Activated CD4-positive, CD25-positive, alpha-beta regulatory T cell treated with anti-CD3 and anti-CD28 coated beads, Interleukin-2, amount 50 U/mL, for 72 hours (primary cell): ENCODE measurements around the gene DNAJA3.

Source experiments
- DNase-seq: peaks from one replicate; pipeline ENCODE4 v3.0.0; 2021

The DNAJA3 gene

DNA sequence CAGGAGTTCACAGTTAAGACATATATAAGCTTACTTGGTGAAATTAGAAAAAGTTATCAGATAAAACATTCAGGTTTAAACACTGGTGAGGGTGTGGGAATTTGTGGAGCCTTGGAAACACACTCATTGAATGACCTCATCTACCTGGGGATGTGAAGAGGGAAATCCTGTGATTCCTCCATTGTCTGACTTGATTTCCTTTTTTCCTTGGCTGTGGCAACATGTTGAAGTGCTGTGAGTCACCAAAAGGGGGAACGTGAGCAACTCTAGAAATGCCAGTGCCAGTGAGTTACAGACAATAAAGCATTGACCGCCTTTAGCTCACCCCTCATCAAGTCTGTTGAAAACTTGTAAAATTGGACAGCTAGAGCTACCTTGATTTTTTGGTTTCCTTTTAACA, 52.3 kb downstream of the DNAJA3 start:
- DNase-seq = no peak

DNA sequence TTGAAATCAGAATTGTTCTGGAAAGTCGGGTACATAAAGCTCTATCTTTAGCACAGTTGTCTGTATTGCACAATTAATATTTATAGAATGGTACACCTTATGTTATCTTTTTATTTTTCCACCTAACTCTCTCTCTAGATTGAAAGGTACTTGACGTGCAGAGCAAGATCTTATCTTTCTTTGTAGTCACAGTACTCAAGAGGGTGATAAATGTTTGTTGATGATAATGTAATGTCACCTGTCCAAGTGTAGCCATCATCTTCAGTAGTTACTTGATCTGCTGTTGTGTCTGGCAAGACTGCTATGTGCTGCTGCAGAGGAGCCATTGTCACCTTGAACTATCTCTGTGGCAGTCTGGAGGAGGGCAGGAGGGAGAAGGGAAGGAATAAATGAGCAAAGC, 55.9 kb downstream of the DNAJA3 start:
- no peak for DNase-seq

DNA sequence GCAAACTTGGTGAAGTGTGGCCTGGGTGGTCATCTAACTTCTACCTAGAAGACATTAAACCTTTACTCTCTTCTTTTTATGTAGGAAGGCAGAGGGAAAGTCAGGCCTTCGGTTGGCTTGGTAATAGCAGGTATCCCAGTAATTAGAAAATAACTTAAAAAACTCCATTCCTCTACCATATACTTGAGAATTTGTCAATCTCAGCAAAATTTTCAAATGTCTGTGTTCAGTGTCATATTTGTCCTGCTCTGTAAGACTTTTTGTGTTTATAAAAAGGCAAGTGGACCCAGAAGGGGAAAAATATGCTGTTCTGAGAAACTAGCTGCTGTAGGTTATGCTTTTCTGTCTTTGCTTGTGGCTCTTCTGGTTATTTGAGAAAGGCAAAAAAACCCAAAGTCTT, 56.3 kb downstream of the DNAJA3 start:
- DNase-seq = no peak

DNA sequence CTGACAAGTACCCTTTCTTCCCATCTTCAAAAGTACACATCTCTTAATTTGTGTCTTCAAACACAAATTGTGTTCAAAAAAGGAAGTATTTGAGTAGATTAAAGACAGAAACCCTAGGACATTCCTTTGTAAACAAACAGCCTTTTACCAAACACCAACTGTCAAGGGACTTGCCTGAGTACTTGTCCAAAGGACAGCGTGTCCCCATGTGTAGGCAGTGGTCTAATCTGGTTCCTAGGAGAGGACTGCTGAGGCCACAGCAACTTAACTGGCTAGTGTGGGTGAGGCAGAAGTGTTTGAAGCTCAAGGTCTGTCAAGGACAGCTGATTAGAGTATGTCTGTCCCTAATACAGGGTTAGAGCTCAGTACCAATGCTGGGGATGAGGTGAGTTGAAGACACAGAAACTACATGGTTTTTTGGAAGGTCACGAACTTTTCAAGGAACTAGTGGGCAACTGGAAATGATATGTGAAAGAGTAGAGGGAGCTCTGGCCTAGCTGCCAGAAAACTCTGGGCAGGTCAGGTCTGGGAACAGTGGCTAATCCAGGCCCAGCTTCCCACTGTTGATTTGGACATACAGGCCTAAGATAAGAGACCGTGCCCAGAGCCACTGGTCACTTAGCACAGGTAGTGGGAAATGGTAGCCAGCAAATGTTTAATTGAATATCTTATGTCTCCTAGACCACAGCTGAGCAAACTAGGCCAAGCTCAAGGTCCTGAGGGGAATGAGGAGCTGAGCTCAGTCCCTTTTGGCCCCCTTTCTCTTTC, 60.6 kb downstream of the DNAJA3 start:
- DNase-seq = no peak

DNA sequence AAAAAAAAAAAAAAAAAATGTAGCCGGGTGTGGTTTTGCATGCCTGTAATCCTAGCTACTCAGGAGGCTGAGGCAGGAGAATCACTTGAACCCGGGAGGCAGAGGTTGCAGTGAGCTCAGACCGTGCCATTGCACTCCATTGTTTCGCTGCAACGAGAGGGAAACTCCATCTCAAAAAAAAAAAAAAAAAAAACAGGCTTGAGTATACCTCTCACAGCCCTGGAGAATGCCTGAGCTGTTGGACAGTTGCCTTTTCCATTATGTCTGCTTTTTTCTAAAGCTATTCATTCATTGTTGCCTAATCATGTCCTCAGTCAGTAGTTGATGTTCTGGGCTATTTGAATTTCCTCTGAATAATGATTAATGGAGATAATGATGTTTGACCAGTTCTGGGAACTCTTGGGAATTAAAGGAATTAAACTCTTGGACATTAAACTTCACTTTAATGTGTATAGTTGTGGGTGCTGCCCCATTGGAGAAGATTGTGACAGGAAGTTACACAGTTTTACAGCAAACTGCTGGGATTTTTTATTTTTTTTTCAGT, 62.4 kb downstream of the DNAJA3 start:
- DNase-seq = no peak

DNA sequence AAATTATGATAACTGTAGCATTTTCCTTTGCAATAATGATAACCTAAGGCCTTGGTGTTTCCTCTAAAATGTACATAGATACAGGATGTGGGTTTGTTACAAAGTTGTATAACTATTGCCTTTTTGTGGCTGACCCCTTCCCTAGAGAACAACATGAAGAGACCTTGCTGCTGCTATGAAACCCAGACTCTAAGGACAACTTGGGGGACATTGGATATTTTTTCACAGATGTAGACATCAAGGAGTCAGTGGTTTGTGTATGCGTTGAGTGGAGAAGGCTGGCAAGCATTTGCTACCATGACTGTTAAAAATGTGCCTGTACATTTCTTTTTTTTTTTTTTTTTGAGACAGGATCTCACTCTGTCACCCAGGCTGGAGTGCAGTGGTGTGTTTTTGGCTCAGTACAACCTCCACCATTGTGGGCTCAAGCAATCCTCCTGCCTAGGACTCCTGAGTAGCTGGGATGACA, 62.9 kb downstream of the DNAJA3 start:
- DNase-seq = no peak

DNA sequence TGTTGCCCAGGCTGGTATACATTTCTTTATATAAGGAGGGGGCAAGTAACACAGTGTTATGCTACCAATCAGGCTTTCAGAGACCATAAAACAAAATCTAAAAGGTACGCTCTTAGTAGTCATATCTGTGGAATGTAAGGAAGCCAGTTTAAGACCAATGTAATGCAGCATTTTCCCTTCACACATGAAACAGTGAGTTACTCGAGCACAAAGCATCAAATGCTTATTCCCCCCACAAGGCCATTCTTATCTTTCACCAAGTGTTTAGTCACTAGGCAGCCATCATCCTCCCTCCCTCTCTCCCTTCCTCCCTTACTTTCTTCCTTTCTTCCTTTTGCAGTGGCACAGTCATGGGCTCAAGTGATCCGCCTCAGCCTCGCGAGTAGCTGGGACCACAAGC, 63.4 kb downstream of the DNAJA3 start:
- DNase-seq = no peak

DNA sequence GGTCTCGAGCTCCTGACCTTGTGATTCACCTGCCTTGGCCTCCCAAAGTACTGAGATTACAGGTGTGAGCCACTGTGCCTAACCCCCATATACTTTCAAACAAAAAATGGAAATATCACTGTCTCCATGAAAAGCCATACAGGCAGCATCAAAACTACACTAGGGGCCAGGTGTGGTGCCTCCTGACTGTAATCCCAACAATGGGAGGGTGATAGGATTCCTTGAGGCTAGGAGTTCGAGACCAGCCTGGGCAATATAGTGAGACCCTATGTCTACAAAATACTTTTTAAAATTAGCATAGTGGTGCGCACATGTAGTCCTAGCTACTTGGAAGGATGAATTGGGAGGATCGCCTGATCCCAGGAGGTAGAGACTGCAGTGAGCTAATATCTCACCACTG, 66.2 kb downstream of the DNAJA3 start:
- DNase-seq = no peak

DNA sequence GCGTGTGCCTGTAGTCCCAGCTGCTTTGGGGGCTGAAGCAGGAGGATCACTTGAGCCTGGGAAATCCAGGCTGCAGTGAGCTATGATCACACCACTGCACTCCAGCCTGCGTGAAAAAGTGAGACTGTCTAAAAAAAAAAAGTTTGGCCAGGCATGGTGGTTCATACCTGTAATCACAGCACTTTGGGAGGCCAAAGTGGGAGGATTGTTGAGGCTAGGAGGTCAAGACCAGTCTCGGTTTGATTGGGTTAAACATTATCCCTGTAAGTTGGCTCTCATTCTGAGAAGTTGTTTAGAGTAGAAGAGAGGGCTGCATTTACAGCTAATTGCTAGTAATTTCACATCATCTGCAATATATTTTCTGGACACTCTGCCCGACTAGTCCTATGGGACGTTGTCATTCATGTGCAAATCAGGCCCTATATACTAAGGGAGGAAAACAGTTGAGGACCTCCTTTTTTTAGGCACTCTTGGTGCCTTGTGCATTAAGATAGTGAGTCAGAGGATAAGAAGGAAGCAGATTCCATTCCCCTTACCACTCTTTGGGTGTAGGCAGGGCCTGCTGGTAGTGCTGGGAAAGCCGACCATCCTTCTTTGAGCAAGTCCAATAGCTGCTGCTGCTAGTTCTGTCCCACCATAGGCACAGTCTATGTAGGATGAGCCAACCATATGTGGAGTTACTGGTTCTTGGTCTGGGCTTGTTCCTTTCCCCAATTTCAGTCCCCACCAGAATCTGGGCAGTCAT, 69.2 kb downstream of the DNAJA3 start:
- DNase-seq = no peak

DNA sequence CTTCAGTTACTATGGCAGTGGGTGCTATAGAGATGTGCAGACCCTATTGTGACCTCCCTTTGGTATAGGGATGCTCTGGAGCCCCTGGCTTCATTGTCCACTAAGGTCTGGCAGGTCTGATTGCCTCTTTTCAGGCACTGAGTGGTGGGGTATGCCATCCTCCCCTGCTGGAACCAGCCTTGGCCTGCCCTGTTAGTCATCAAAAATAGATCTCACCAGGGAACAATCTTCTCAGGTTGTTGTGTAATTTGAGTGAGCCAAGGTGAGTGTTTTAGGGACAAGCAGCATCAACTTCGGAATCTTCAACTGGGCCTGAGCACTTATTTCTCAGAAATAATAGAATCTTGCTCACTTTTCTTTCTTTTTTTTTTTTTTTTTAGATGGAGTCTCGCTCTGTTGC, 70.1 kb downstream of the DNAJA3 start:
- no peak for DNase-seq

DNA sequence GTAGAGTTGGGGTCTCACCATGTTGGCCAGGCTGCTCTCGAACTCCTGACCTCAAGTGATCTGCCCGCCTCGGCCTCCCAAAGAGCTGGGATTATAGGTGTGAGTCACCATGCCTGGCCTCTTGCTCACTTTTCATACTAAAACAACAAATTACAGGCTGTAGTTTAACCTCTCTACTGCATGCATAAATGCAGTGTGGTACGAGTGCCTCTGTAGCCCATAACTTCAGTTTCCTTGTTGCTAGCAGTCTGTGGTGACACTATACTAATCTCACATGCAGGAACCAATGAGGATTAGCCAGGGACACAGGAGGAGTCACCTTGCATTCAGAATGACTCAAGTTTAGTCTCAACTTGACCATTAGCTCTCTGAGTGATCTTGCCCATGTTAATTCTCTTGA, 70.6 kb downstream of the DNAJA3 start:
- DNase-seq = no peak

DNA sequence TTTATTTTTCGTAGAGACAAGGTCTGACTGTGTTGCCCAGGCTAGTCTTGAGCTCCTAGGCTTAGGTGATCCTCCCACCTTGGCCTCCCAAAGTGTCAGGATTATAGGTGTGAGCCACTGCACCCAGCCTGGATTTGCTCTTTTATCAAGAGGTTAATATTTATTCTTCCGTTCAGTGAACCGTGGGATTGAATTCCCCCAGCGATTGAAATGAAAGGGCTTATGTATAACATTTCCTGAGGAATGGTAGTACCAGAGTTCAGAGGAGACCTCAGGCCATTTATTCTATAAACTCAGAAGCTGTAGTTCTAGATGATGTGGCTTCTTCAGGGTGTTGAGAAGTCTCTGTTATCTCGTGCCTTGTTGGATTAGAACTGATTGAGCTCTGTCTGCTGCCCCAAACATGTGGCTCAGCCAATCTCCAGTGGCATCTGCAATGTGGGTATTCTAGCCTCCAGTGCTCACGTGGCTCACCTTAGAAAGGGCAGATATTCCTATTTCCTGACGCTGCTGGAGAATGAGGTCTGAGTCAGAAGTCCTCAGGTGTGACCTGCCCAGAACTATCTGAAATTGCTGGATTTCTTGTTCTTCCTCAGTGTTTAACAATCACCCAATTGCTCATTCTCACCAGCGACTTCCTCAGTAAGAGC, 73.0 kb downstream of the DNAJA3 start:
- no peak for DNase-seq

DNA sequence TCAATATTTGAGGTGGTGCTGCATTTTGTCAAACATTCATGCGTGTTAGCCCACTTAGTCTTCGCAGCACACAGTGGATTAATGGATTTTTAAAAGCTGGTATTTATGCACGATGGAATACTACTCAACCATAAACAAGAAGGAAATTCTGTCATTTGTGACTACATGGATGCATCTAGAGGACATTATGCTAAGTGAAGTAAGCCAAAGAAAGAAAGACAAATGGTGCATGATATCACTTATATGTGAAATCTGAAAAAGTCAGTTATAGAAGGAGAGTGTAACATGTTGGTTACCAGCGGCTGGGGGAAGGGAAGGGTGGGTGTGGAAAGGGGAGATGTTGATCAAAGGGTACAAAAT, 73.5 kb downstream of the DNAJA3 start:
- no peak for DNase-seq

DNA sequence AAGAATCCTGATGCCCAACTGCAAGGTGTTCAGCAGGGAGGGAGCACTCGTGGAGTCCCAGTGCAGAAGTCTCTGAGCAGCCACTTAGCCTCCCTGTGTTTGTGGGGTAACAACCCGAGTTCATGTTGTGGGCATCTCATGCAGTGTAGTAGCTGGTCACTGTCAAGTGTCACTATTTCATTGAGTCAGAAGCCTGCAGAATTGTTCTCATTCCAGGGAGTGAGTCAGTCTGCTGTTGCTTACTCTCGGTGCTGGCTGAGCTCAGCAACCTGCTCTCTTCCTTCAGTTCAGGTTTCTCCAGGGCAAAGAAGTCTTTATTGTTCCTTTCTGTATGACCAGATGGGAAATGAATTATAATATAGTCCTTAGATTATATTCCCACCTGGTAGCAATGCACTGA, 74.6 kb downstream of the DNAJA3 start:
- no peak for DNase-seq

DNA sequence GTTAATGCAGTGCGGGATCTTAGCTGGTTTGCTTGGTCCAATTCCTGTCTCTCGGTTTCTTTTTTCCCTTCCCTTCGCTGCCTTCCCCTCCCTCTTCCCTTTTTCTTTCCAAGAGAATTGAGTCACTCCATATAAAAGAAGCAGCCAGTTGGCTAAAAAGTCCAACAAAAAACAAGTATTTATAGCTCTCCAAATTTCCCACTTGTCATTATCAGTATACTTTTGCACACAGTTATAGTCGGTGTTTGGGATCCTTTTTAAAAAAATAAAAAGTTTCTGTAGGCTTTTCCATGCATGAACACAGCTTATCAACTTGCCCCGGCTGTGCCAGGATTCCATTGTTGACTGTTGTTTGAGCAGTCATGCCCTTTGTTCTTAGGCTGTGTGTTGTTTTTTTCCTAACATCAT, 75.4 kb downstream of the DNAJA3 start:
- no peak for DNase-seq

DNA sequence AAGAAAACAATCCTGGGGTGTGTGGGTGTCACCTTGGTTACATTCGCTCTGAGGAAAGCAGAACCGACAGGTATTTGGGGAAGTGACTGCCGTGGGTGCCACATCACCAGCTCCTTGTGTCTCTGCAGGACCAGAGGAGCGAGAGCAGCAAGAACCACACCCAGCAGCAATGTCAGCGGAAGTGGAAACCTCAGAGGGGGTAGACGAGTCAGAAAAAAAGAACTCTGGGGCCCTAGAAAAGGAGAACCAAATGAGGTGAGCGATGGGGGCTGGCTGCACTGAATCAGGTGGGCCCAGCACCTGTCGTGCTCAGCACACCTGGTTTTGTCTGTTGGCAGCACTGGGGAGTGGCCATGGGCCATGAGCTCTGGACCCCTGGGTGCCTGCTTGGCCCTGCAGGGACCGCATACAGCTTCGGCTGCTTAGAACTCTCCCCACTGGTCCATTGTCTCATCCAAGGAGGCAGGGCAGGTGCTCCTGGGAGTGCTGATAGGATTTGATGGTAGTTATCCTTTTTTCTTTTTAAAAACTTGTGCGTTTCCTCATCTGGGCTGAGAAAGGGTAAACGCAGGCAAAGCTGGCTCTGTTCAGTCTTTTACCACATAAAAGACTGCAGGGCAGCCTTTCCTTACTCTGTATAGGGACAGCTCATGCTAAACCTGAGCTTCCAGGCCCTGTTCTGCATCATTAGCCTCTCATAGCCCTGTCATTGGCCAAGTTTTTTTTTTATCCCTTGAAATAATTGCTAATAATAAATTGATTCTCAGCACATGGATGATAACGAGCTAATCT, 79.9 kb downstream of the DNAJA3 start:
- peak; percentile 55 for DNase-seq
